HEK293 (cell line): Measurements from ENCODE around the gene INPP4B.

Experiments
- CTCF ChIA-PET: fragments of 350-600 bp; formaldehyde crosslinking; extraction: SDS; loops from one replicate; lab custom pipeline; 2021; ENCODE audit warnings: antibody characterized with exemption; lab: Yijun Ruan, JAX
- POLR2A ChIA-PET: fragments of 300-600 bp; formaldehyde crosslinking; extraction: SDS; loops from one replicate; lab custom pipeline; 2020; ENCODE audit warnings: antibody characterized with exemption, inconsistent platforms; lab: Yijun Ruan, JAX
- H3K27ac ChIP-seq: fragments of 200-500 bp; sonication (Bioruptor generic); 2 replicates; pipeline ENCODE4 v1.5.1; 2014; ENCODE audit warnings: low read depth, low read length, control low read depth, inconsistent platforms; ENCODE audit errors: extremely low read depth
- H3K36me3 ChIP-seq, 2 experiments: fragments of 200-500 bp in 1 of 2; sonication (Bioruptor generic) in 1 of 2; 1 replicate in 1 of 2; 2 replicates in 1 of 2; pipeline ENCODE4 v1.5.1; 2014 to 2017; ENCODE audit warnings: inconsistent platforms in 2 of 2, low read length in 2 of 2; ENCODE audit not compliant: control insufficient read depth in 2 of 2, insufficient read depth in 1 of 2
- H3K4me1 ChIP-seq: fragments of 200-500 bp; sonication (Bioruptor generic); 2 replicates; pipeline ENCODE4 v1.5.1; 2014; ENCODE audit warnings: mild to moderate bottlenecking, low read length, inconsistent platforms; ENCODE audit not compliant: control insufficient read depth, insufficient read depth
- H3K4me3 ChIP-seq: 2 replicates; pipeline ENCODE4 v1.5.1; 2011; ENCODE audit warnings: low read depth, mild to moderate bottlenecking, control low read depth, low read length, moderate library complexity
- H3K9me3 ChIP-seq: fragments of 200-500 bp; sonication (Bioruptor generic); 2 replicates; pipeline ENCODE4 v1.5.1; 2014; ENCODE audit warnings: low read depth, low read length, inconsistent platforms; ENCODE audit not compliant: control insufficient read depth, insufficient read depth
- PRDM6 ChIP-seq: fragments of 450-650 bp; formaldehyde crosslinking; IDR thresholded peaks from 2 replicates; pipeline ENCODE4 v1.5.1; 2017; ENCODE audit warnings: missing biosample characterization, missing genetic modification characterization
- SETDB1 ChIP-seq: IDR thresholded peaks from one replicate; pipeline ENCODE4 v1.6.1; 2017; ENCODE audit warnings: mild to moderate bottlenecking, low read length, moderate library complexity, mixed read lengths; ENCODE audit not compliant: insufficient read length
- TRIM28 ChIP-seq: IDR thresholded peaks from 2 replicates; pipeline ENCODE4 v1.6.1; 2011; ENCODE audit warnings: low read length, control low read depth, borderline replicate concordance
- ZFP41 ChIP-seq: fragments of 450-650 bp; formaldehyde crosslinking; IDR thresholded peaks from 2 replicates; pipeline ENCODE4 v1.5.1; 2016; ENCODE audit warnings: missing biosample characterization, missing genetic modification characterization, borderline replicate concordance
- ZIC2 ChIP-seq: fragments of 450-650 bp; formaldehyde crosslinking; IDR thresholded peaks from 2 replicates; pipeline ENCODE4 v1.5.1; 2016; ENCODE audit warnings: missing biosample characterization, missing genetic modification characterization
- ZNF19 ChIP-seq: fragments of 450-650 bp; formaldehyde crosslinking; IDR thresholded peaks from 2 replicates; pipeline ENCODE4; 2016; ENCODE audit warnings: missing biosample characterization, missing genetic modification characterization, low read depth
- ZNF214 ChIP-seq: fragments of 450-650 bp; formaldehyde crosslinking; IDR thresholded peaks from 2 replicates; pipeline ENCODE4 v1.5.1; 2017; ENCODE audit warnings: missing biosample characterization, mild to moderate bottlenecking, missing genetic modification characterization, borderline replicate concordance
- ZNF335 ChIP-seq: fragments of 450-650 bp; formaldehyde crosslinking; conservative IDR thresholded peaks from 2 replicates; pipeline ENCODE4 v1.5.1; 2016; ENCODE audit warnings: missing biosample characterization, missing genetic modification characterization
- ZNF37A ChIP-seq: fragments of 450-650 bp; IDR thresholded peaks from 2 replicates; pipeline ENCODE4 v1.5.1; 2018; ENCODE audit warnings: missing biosample characterization, missing genetic modification characterization
- ZNF426 ChIP-seq: fragments of 450-650 bp; formaldehyde crosslinking; IDR thresholded peaks from 2 replicates; pipeline ENCODE4 v1.5.1; 2017; ENCODE audit warnings: missing biosample characterization, missing genetic modification characterization, mild to moderate bottlenecking, inconsistent platforms, moderate library complexity
- ZNF449 ChIP-seq: fragments of 450-650 bp; formaldehyde crosslinking; IDR thresholded peaks from 2 replicates; pipeline ENCODE4 v1.5.1; 2017; ENCODE audit warnings: missing biosample characterization, mild to moderate bottlenecking, missing genetic modification characterization, moderate library complexity
- ZNF518A ChIP-seq: fragments of 450-650 bp; formaldehyde crosslinking; conservative IDR thresholded peaks from 2 replicates; pipeline ENCODE4 v1.5.1; 2016; ENCODE audit warnings: low read depth, missing biosample characterization, missing genetic modification characterization
- ZNF560 ChIP-seq: fragments of 450-650 bp; formaldehyde crosslinking; IDR thresholded peaks from 2 replicates; pipeline ENCODE4 v1.5.1; 2017; ENCODE audit warnings: missing biosample characterization, missing genetic modification characterization, borderline replicate concordance
- ZNF580 ChIP-seq: fragments of 450-650 bp; formaldehyde crosslinking; IDR thresholded peaks from 2 replicates; pipeline ENCODE4 v1.5.1; 2016; ENCODE audit warnings: missing biosample characterization, missing genetic modification characterization
- ZNF585B ChIP-seq: fragments of 450-650 bp; formaldehyde crosslinking; IDR thresholded peaks from 2 replicates; pipeline ENCODE4 v1.5.1; 2016; ENCODE audit warnings: missing biosample characterization, missing genetic modification characterization
- ZNF610 ChIP-seq: fragments of 450-650 bp; formaldehyde crosslinking; IDR thresholded peaks from 2 replicates; pipeline ENCODE4 v1.5.1; 2016; ENCODE audit warnings: missing biosample characterization, missing genetic modification characterization, borderline replicate concordance
- ZNF837 ChIP-seq: fragments of 450-650 bp; formaldehyde crosslinking; IDR thresholded peaks from 2 replicates; pipeline ENCODE4 v1.5.1; 2016; ENCODE audit warnings: missing biosample characterization, missing genetic modification characterization
- ZSCAN16 ChIP-seq: fragments of 450-650 bp; formaldehyde crosslinking; IDR thresholded peaks from 2 replicates; pipeline ENCODE4 v1.5.1; 2016; ENCODE audit warnings: missing biosample characterization, missing genetic modification characterization
- ZXDB ChIP-seq: fragments of 450-650 bp; formaldehyde crosslinking; IDR thresholded peaks from 2 replicates; pipeline ENCODE4 v1.5.1; 2016; ENCODE audit warnings: missing biosample characterization, missing genetic modification characterization
- TF ChIP-seq, protein P1 (sequence below): fragments of 450-650 bp; formaldehyde crosslinking; IDR thresholded peaks from 2 replicates; pipeline ENCODE4 v1.5.1; 2016; ENCODE audit warnings: missing biosample characterization, missing genetic modification characterization
- TF ChIP-seq, protein P2 (sequence below): fragments of 450-650 bp; formaldehyde crosslinking; IDR thresholded peaks from 2 replicates; pipeline ENCODE4 v1.5.1; 2016; ENCODE audit warnings: missing biosample characterization, missing genetic modification characterization, low read depth
- TF ChIP-seq, protein P3 (sequence below): fragments of 450-650 bp; formaldehyde crosslinking; IDR thresholded peaks from 2 replicates; pipeline ENCODE4 v1.5.1; 2016; ENCODE audit warnings: missing biosample characterization, missing genetic modification characterization

INPP4B gene

GRCh38 chr4:142874684-142875083 is 28.6 kb upstream of the INPP4B start (continued):
- TF ChIP-seq, protein P1, sequence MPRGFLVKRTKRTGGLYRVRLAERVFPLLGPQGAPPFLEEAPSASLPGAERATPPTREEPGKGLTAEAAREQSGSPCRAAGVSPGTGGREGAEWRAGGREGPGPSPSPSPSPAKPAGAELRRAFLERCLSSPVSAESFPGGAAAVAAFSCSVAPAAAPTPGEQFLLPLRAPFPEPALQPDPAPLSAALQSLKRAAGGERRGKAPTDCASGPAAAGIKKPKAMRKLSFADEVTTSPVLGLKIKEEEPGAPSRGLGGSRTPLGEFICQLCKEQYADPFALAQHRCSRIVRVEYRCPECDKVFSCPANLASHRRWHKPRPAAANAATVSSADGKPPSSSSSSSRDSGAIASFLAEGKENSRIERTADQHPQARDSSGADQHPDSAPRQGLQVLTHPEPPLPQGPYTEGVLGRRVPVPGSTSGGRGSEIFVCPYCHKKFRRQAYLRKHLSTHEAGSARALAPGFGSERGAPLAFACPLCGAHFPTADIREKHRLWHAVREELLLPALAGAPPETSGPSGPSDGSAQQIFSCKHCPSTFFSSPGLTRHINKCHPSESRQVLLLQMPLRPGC (tag by site-specific recombination): no peak
- no peak for TF ChIP-seq ZNF449 (tag by site-specific recombination)
- TF ChIP-seq, protein P2, sequence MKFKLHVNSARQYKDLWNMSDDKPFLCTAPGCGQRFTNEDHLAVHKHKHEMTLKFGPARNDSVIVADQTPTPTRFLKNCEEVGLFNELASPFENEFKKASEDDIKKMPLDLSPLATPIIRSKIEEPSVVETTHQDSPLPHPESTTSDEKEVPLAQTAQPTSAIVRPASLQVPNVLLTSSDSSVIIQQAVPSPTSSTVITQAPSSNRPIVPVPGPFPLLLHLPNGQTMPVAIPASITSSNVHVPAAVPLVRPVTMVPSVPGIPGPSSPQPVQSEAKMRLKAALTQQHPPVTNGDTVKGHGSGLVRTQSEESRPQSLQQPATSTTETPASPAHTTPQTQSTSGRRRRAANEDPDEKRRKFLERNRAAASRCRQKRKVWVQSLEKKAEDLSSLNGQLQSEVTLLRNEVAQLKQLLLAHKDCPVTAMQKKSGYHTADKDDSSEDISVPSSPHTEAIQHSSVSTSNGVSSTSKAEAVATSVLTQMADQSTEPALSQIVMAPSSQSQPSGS (tag by site-specific recombination): no peak
- TF ChIP-seq ZNF335 (tag by site-specific recombination): no peak
- TF ChIP-seq ZXDB: no peak
- TF ChIP-seq, protein P3, sequence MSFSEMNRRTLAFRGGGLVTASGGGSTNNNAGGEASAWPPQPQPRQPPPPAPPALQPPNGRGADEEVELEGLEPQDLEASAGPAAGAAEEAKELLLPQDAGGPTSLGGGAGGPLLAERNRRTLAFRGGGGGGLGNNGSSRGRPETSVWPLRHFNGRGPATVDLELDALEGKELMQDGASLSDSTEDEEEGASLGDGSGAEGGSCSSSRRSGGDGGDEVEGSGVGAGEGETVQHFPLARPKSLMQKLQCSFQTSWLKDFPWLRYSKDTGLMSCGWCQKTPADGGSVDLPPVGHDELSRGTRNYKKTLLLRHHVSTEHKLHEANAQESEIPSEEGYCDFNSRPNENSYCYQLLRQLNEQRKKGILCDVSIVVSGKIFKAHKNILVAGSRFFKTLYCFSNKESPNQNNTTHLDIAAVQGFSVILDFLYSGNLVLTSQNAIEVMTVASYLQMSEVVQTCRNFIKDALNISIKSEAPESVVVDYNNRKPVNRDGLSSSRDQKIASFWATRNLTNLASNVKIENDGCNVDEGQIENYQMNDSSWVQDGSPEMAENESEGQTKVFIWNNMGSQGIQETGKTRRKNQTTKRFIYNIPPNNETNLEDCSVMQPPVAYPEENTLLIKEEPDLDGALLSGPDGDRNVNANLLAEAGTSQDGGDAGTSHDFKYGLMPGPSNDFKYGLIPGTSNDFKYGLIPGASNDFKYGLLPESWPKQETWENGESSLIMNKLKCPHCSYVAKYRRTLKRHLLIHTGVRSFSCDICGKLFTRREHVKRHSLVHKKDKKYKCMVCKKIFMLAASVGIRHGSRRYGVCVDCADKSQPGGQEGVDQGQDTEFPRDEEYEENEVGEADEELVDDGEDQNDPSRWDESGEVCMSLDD: no peak
- no peak for TF ChIP-seq ZNF518A (tag by site-specific recombination)
- TF ChIP-seq ZNF837: no peak
- no peak for TF ChIP-seq ZNF560
- no peak for TF ChIP-seq ZFP41

DNA sequence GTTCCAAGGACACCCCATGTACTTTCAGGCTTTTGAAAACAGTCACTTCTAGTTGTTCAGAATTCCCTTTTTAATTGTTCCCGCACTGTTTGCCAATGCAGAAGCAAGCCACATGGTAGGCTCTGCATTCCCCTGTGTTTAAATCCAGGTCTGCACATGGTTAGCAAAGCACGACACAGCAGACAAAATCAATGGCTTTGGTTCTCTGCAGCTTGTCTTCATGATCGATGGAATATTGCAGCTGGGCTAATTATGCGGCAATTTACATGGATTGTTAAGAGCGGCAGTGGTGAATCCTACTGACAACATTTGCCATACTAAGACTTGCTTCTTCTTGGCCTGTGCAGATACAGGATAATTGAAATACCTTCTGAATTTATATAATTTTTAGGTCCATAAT is 20.6 kb upstream of the INPP4B start:
- Histone ChIP-seq H3K27ac (no peak overlapping the region), H3K4me3 (no peak overlapping the region), H3K4me1 (no peaks in the 10 kb centered on the region), H3K36me3 (no peaks in the 10 kb centered on the region), H3K9me3 (no peaks in the 10 kb centered on the region)
- ChIA-PET POLR2A (no interaction called here), CTCF (interaction anchor here (0.9 kb wide), 1 partner anchor 70 kb away, joined by 4 read pairs; no protein-coding TSS in a partner anchor)
- TF ChIP-seq ZNF580 (tag by site-specific recombination) (no peak), PRDM6 (no peak), TRIM28 (no peak), ZIC2 (tag by site-specific recombination) (no peak), ZNF19 (no peak), ZSCAN16 (tag by site-specific recombination) (no peak), ZNF37A (no peak), ZNF610 (tag by site-specific recombination) (no peak), SETDB1 (no peak), ZNF426 (tag by site-specific recombination) (no peak), ZNF214 (tag by site-specific recombination) (no peak), ZNF585B (tag by site-specific recombination) (no peak)
